PC-3 (cell line): ENCODE data around the gene CDC6. TPM values are rescaled to one million over a fixed set of nuclear protein-coding genes. Genes with fewer than 3 reads are reported as not detected.

ENCODE experiments used
- ATAC-seq: fragments of 200-7000 bp; cut with Tn5 transposase; 2 replicates; pipeline ENCODE4 v1.9.1; 2020; ENCODE audit warnings: mild to moderate bottlenecking, moderate library complexity
- BruUV-seq: library from RNA; stranded (reverse); fragments of 400-500 nt; replicated peaks from 2 replicates; lab custom pipeline; 2021; lab: Mats Ljungman, UMichigan
- CTCF ChIA-PET: fragments of 300-600 bp; sonication (Branson Sonifier 250); formaldehyde crosslinking; loops from one replicate; lab custom pipeline; 2022; ENCODE audit warnings: antibody characterized with exemption; lab: Charles Lee
- POLR2A ChIA-PET: fragments of 300-600 bp; sonication (Branson Sonifier 250); formaldehyde crosslinking; loops from one replicate; lab custom pipeline; 2022; ENCODE audit warnings: antibody characterized with exemption; ENCODE audit not compliant: unreplicated experiment; lab: Charles Lee
- DNase-seq: peaks from one replicate; pipeline ENCODE4 v3.0.0-alpha.2; 2015
- H2AFZ ChIP-seq: fragments of 300-600 bp; sonication (generic); 2 replicates; pipeline ENCODE4 v1.6.0; 2016; ENCODE audit warnings: antibody characterized with exemption, low read length
- H3F3A ChIP-seq: fragments of 300-600 bp; sonication (generic); one replicate; pipeline ENCODE4 v1.6.0; 2017; ENCODE audit warnings: antibody characterized with exemption, low read length, control low read depth, mild to moderate bottlenecking; ENCODE audit not compliant: unreplicated experiment
- H3K27ac ChIP-seq: fragments of 300-600 bp; sonication (generic); 2 replicates; pipeline ENCODE4 v1.5.1; 2016; ENCODE audit warnings: mild to moderate bottlenecking, low read length
- H3K27me3 ChIP-seq: fragments of 300-600 bp; sonication (generic); 2 replicates; pipeline ENCODE4 v1.6.1; 2016; ENCODE audit warnings: low read length, mixed read lengths
- H3K36me3 ChIP-seq: fragments of 300-600 bp; sonication (generic); 2 replicates; pipeline ENCODE4 v1.6.1; 2016; ENCODE audit warnings: low read depth, mixed run types, low read length, mixed read lengths
- H3K4me1 ChIP-seq: fragments of 300-600 bp; sonication (generic); 2 replicates; pipeline ENCODE4 v1.5.1; 2016; ENCODE audit warnings: low read length; ENCODE audit not compliant: insufficient read depth
- H3K4me2 ChIP-seq: fragments of 300-600 bp; sonication (generic); 2 replicates; pipeline ENCODE4 v1.6.0; 2016; ENCODE audit warnings: low read length
- H3K4me3 ChIP-seq: fragments of 300-600 bp; sonication (generic); 2 replicates; pipeline ENCODE4 v1.5.1; 2016; ENCODE audit warnings: mild to moderate bottlenecking, low read length, mixed read lengths
- H3K79me2 ChIP-seq: fragments of 300-600 bp; sonication (generic); 2 replicates; pipeline ENCODE4 v1.6.1; 2017; ENCODE audit warnings: low read length, mixed read lengths
- H3K9ac ChIP-seq: fragments of 300-600 bp; sonication (generic); 2 replicates; pipeline ENCODE4 v1.6.0; 2016; ENCODE audit warnings: mild to moderate bottlenecking, low read length
- H3K9me2 ChIP-seq: fragments of 300-600 bp; sonication (generic); replicated peaks from 2 replicates; pipeline ENCODE4 v1.6.1; 2016; ENCODE audit warnings: mixed run types, low read length, mixed read lengths
- H3K9me3 ChIP-seq: fragments of 300-600 bp; sonication (generic); 2 replicates; pipeline ENCODE4 v1.6.1; 2016; ENCODE audit warnings: low read length, mixed read lengths
- H4K20me1 ChIP-seq: fragments of 300-600 bp; sonication (generic); 2 replicates; pipeline ENCODE4 v1.6.1; 2016; ENCODE audit warnings: low read length, mixed read lengths
- CTCF ChIP-seq: fragments of 300-600 bp; sonication (generic); conservative IDR thresholded peaks from 2 replicates; pipeline ENCODE4 v1.5.1; 2017; ENCODE audit warnings: antibody characterized with exemption, low read depth, mild to moderate bottlenecking, low read length
- EZH2 ChIP-seq: fragments of 300-600 bp; sonication (generic); IDR thresholded peaks from one replicate; pipeline ENCODE4 v1.6.1; 2017; ENCODE audit warnings: antibody characterized with exemption, mild to moderate bottlenecking, low read length; ENCODE audit not compliant: unreplicated experiment
- EZH2phosphoT487 ChIP-seq: fragments of 300-600 bp; sonication (generic); IDR thresholded peaks from 2 replicates; pipeline ENCODE4 v1.6.1; 2018; ENCODE audit warnings: mild to moderate bottlenecking, antibody characterized with exemption, low read length, borderline replicate concordance
- intact Hi-C: fragments of 100-400 bp; cut with micrococcal nuclease; formaldehyde crosslinking; loops from 2 replicates; pipeline ENCODE4 v1.9.0; 2023
- total RNA-seq: library from RNA; depleted of rRNA; stranded (reverse); fragments of >200 nt; gene quantifications from 2 replicates; pipeline ENCODE4 v1.2.3, GENCODE V29; 2014

CDC6 gene
- total RNA-seq, 1 experiment from 2014 or later, result 48.9 TPM

DNA sequence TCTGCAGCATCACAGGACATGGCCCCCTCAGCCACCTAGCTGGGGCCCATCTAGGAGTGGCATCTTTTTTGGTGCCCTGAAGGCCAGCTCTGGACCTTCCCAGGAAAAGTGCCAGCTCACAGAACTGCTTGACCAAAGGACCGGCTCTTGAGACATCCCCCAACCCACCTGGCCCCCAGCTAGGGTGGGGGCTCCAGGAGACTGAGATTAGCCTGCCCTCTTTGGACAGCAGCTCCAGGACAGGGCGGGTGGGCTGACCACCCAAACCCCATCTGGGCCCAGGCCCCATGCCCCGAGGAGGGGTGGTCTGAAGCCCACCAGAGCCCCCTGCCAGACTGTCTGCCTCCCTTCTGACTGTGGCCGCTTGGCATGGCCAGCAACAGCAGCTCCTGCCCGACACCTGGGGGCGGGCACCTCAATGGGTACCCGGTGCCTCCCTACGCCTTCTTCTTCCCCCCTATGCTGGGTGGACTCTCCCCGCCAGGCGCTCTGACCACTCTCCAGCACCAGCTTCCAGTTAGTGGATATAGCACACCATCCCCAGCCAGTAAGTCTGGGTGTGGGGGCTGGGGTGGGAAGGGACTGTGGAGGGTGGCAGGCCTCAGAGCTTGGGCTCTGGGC lies 43.3 kb downstream of the CDC6 start:
- Histone ChIP-seq H2AFZ (no peak overlapping the region), H4K20me1 (no peaks in the 10 kb centered on the region; the same call in 1 of the 2 replicates), H3F3A (no peaks in the 10 kb centered on the region), H3K36me3 (no peaks in the 10 kb centered on the region), H3K4me2 (no peak overlapping the region), H3K4me3 (no peak overlapping the region), H3K27me3 (no peaks in the 10 kb centered on the region), H3K27ac (no peak overlapping the region), H3K9me3 (no peaks in the 10 kb centered on the region), H3K4me1 (peaks cover 8% of the 10 kb centered on the region; the same call in 1 of the 2 replicates), H3K79me2 (peaks cover 68% of the 10 kb centered on the region), H3K9me2 (no peaks in the 10 kb centered on the region), H3K9ac (no peak overlapping the region)
- ATAC-seq, result no peak
- CTCF ChIA-PET, result no interaction called here
- no TSS peak for BruUV-seq
- intact Hi-C loops, result no loop called here
- TF ChIP-seq EZH2, result no peak
- no peak for TF ChIP-seq EZH2phosphoT487
- no peak for TF ChIP-seq CTCF
- POLR2A ChIA-PET, result no interaction called here
- DNase-seq, result no peak

GRCh38 chr17:40331743-40332641 lies 44.3 kb downstream of the CDC6 start:
- no peaks in the 10 kb centered on the region; the same call in 1 of the 2 replicates for H4K20me1 ChIP-seq
- no peaks in the 10 kb centered on the region for H3F3A ChIP-seq
- intact Hi-C loops, result no loop called here
- POLR2A ChIA-PET, result no interaction called here
- peaks cover 8% of the 10 kb centered on the region; the same call in 1 of the 2 replicates for H3K4me1 ChIP-seq
- H3K4me2 ChIP-seq, result no peak overlapping the region
- CTCF ChIA-PET, result no interaction called here
- H3K9me2 ChIP-seq, result no peaks in the 10 kb centered on the region
- no peak overlapping the region for H3K9ac ChIP-seq
- H2AFZ ChIP-seq, result no peak overlapping the region
- no TSS peak for BruUV-seq
- no peak overlapping the region for H3K4me3 ChIP-seq
- H3K9me3 ChIP-seq, result no peaks in the 10 kb centered on the region
- ATAC-seq, result no peak
- no peak for DNase-seq
- no peaks in the 10 kb centered on the region for H3K36me3 ChIP-seq
- H3K27me3 ChIP-seq, result no peaks in the 10 kb centered on the region
- H3K27ac ChIP-seq, result no peak overlapping the region
- TF ChIP-seq CTCF (no peak), EZH2 (no peak), EZH2phosphoT487 (no peak)
- H3K79me2 ChIP-seq, result peaks cover 58% of the 10 kb centered on the region
